Panc1 (cell line): Measurements from ENCODE around the gene APOA1.

Experiments used
- CTCF ChIP-seq: fragments of 450-650 bp; IDR thresholded peaks from 2 replicates; pipeline ENCODE4 v1.5.1; 2017; ENCODE audit warnings: mild to moderate bottlenecking
- REST ChIP-seq, 2 experiments: IDR thresholded peaks; 2 replicates each; pipeline ENCODE4 v1.6.1; 2011 to 2012; ENCODE audit warnings: low read depth in 2 of 2, control low read depth in 1 of 2, low read length in 1 of 2, mild to moderate bottlenecking in 1 of 2, moderate library complexity in 1 of 2; ENCODE audit not compliant: insufficient read depth in 1 of 2
- SIN3A ChIP-seq: IDR thresholded peaks from 2 replicates; pipeline ENCODE4 v1.6.1; 2012; ENCODE audit warnings: low read depth, mild to moderate bottlenecking, low read length, moderate library complexity, borderline replicate concordance; ENCODE audit not compliant: insufficient read depth
- TCF7L2 ChIP-seq: IDR thresholded peaks from 2 replicates; pipeline ENCODE4 v1.6.1; 2011; ENCODE audit warnings: mild to moderate bottlenecking, low read depth, low read length, inconsistent platforms

- TF ChIP-seq REST (IDR thresholded peaks at IDR 0.05; ENCODE audit: insufficient read depth in 1 of 2, low read depth in 2 of 2, low read length in 1 of 2) (0 out of 4 replicates have a peak, but pooled peaks of 1 of the 2 experiments have one; percentile 47), CTCF (no peak), TCF7L2 (no peak), SIN3A (peak; percentile 97; the same call in 1 of the 2 replicates)
Observed at GRCh38 chr11:116787786-116788486, 49.5 kb downstream of the APOA1 start, which contains the start of gene ZPR1.
